HFF-Myc (cell line): ENCODE results near the gene RET.

ENCODE experiments used
- DNase-seq: peaks from one replicate; pipeline ENCODE4 v3.0.0-alpha.2; 2011; ENCODE audit warnings: low read depth; ENCODE audit errors: extremely low read depth
- H3K4me3 ChIP-seq: replicated peaks from 2 replicates; pipeline ENCODE4 v1.5.1; 2011; ENCODE audit warnings: low read depth, mild to moderate bottlenecking, control low read depth, low read length
- CTCF ChIP-seq: IDR thresholded peaks from 2 replicates; pipeline ENCODE4 v1.5.1; 2012; ENCODE audit warnings: mild to moderate bottlenecking, low read depth, low read length, control low read depth; ENCODE audit errors: missing control alignments

RET gene

GRCh38 chr10:43111101-43111500, 34.2 kb downstream of the RET start:
- DNase-seq, result no peak
- H3K4me3 ChIP-seq, result no peak overlapping the region
- no peak for TF ChIP-seq CTCF

GRCh38 chr10:43111921-43112607, 35.2 kb downstream of the RET start:
- no peak for DNase-seq
- TF ChIP-seq CTCF, result no peak

GRCh38 chr10:43112608-43112961, 35.7 kb downstream of the RET start:
- no peak for DNase-seq
- H3K4me3 ChIP-seq, result no peak overlapping the region
- no peak for TF ChIP-seq CTCF

More at GRCh38 chr10:43111921-43112607, 35.2 kb downstream of the RET start:
- H3K4me3 ChIP-seq, result no peak overlapping the region

- no peak overlapping the region for H3K4me3 ChIP-seq
- DNase-seq, result no peak
- no peak for TF ChIP-seq CTCF
Measured at GRCh38 chr10:43113201-43114087, 36.6 kb downstream of the RET start.

- no peak for TF ChIP-seq CTCF
- no peak for DNase-seq
- no peak overlapping the region for H3K4me3 ChIP-seq
Measured at GRCh38 chr10:43114088-43114742, 37.3 kb downstream of the RET start.

- no peak overlapping the region for H3K4me3 ChIP-seq
- no peak for DNase-seq
- no peak for TF ChIP-seq CTCF
Measured at GRCh38 chr10:43114743-43115611, 38.1 kb downstream of the RET start.
